ENCODE data around the gene NSUN6.
A peak's percentile ranks its signal among the peaks of the same experiment; 100 is the strongest.

The NSUN6 gene, protein sequence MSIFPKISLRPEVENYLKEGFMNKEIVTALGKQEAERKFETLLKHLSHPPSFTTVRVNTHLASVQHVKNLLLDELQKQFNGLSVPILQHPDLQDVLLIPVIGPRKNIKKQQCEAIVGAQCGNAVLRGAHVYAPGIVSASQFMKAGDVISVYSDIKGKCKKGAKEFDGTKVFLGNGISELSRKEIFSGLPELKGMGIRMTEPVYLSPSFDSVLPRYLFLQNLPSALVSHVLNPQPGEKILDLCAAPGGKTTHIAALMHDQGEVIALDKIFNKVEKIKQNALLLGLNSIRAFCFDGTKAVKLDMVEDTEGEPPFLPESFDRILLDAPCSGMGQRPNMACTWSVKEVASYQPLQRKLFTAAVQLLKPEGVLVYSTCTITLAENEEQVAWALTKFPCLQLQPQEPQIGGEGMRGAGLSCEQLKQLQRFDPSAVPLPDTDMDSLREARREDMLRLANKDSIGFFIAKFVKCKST

DNA sequence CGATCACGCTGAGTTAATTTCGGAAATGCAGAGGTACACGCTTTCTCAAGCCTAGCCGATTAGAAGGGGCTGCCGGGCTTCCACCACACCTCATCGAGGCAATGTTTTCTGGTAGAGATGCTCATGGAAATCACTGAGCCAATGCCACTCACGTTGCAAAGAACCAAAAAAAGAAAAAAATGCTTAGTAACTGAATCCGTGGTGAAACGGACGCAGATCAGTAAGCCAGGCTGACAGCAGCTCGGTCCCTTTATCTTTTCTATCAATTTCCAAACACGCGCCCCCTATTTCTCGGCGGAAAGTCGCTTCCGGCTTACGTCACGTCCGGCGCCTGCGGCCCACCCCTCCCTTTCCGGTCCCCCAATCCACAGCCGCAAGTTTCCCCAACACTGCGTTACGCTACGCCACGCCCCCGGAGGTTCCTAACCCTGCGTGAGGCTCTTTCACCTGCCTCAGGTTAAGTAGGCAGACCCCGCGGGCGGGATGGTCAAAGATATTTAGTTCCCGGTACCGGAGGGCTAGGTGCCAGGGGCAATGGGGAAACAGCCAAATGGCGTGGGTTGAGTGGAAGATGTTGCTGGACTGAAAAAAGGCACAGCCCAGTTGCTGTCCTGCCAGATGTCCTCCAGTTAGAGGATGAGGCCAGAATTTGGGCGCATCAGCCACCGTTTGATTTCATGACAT lies at the start of gene NSUN6:
Gene NSUN6, minus strand, starts transcription at position 264 of the 684 bp plus-strand sequence. CDS start 384 bp downstream, outside the sequence.
- TF ChIP-seq, protein P1, sequence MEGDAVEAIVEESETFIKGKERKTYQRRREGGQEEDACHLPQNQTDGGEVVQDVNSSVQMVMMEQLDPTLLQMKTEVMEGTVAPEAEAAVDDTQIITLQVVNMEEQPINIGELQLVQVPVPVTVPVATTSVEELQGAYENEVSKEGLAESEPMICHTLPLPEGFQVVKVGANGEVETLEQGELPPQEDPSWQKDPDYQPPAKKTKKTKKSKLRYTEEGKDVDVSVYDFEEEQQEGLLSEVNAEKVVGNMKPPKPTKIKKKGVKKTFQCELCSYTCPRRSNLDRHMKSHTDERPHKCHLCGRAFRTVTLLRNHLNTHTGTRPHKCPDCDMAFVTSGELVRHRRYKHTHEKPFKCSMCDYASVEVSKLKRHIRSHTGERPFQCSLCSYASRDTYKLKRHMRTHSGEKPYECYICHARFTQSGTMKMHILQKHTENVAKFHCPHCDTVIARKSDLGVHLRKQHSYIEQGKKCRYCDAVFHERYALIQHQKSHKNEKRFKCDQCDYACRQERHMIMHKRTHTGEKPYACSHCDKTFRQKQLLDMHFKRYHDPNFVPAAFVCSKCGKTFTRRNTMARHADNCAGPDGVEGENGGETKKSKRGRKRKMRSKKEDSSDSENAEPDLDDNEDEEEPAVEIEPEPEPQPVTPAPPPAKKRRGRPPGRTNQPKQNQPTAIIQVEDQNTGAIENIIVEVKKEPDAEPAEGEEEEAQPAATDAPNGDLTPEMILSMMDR (conservative IDR thresholded peaks at IDR 0.05; ENCODE audit: control insufficient read depth, insufficient read depth, low read depth, low read length) = no peak
- peak within 1 kb of the TSS; percentile 96 for H3K4me3 ChIP-seq (ENCODE audit: control insufficient read depth, low read depth, low read length)
- peak; percentile 83 for DNase-seq (ENCODE audit: low read depth)

GRCh38 chr10:18699849-18700840 lies 48.8 kb upstream of the NSUN6 start:
- TF ChIP-seq, protein P1 (conservative IDR thresholded peaks at IDR 0.05; ENCODE audit: control insufficient read depth, insufficient read depth, low read depth, low read length) = no peak
- DNase-seq (ENCODE audit: low read depth) = no peak

DNA sequence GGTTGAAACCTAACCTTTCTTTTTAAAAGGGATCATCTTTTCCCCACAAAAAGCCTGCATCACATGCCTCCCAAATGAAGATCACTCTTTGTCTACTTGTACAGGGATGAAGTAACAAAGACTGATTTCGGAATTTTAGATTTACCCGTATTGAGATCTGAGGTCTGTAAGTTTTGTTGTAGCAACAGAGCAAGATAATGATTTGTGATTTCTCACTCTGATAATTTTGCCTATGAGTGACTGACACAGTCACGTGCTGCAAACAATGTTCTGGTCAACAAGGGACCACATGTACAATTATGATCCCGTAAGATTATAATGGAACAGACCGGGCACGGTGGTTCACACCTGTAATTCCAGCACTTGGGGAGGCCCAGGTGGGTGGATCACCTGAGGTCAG lies 39.2 kb upstream of the NSUN6 start:
- no peak for DNase-seq (ENCODE audit: low read depth)
- TF ChIP-seq, protein P1 (conservative IDR thresholded peaks at IDR 0.05; ENCODE audit: control insufficient read depth, insufficient read depth, low read depth, low read length) = no peak
- H3K4me3 ChIP-seq (ENCODE audit: control insufficient read depth, low read depth, low read length) = no peak overlapping the region

More at GRCh38 chr10:18699849-18700840, 48.8 kb upstream of the NSUN6 start:
- H3K4me3 ChIP-seq (ENCODE audit: control insufficient read depth, low read depth, low read length) = no peak overlapping the region

GRCh38 chr10:18689498-18689897 lies 38.1 kb upstream of the NSUN6 start:
- TF ChIP-seq, protein P1 (conservative IDR thresholded peaks at IDR 0.05; ENCODE audit: control insufficient read depth, insufficient read depth, low read depth, low read length) = peak; percentile 50
- no peak overlapping the region for H3K4me3 ChIP-seq (ENCODE audit: control insufficient read depth, low read depth, low read length)
- DNase-seq (ENCODE audit: low read depth) = peak; percentile 55

GRCh38 chr10:18687706-18688105 lies 36.3 kb upstream of the NSUN6 start:
- TF ChIP-seq, protein P1 (conservative IDR thresholded peaks at IDR 0.05; ENCODE audit: control insufficient read depth, insufficient read depth, low read depth, low read length) = no peak
- DNase-seq (ENCODE audit: low read depth) = no peak
- no peak overlapping the region for H3K4me3 ChIP-seq (ENCODE audit: control insufficient read depth, low read depth, low read length)

- no peak overlapping the region for H3K4me3 ChIP-seq (ENCODE audit: control insufficient read depth, low read depth, low read length)
- TF ChIP-seq, protein P1 (conservative IDR thresholded peaks at IDR 0.05; ENCODE audit: control insufficient read depth, insufficient read depth, low read depth, low read length) = no peak
- no peak for DNase-seq (ENCODE audit: low read depth)
Measured at GRCh38 chr10:18687195-18687594, 35.8 kb upstream of the NSUN6 start.
